ENCODE results near the gene APBA1. TPM values are rescaled to one million over a fixed set of nuclear protein-coding genes. Genes with fewer than 3 reads are reported as not detected.

Gene APBA1
- total and polyA plus RNA-seq, 2 of the 8 experiments (the other 6 are each of a cell fraction or from before 2014, with no cell fraction given): 0.36 to 0.60 TPM

- Histone ChIP-seq H3K4me1 (replicated peaks in 1 of 4; ENCODE audit: control insufficient read depth in 3 of 4, insufficient read depth in 4 of 4, low read length in 3 of 4) (no peaks in the 10 kb centered on the region; a peak in 1 of 7 replicates), H3K79me1 (ENCODE audit: low read depth, low read length) (no peaks in the 10 kb centered on the region), H3K27ac (ENCODE audit: low read depth, low read length) (no peak overlapping the region), H3K56ac (replicated peaks; ENCODE audit: insufficient read length, low read depth, low read length) (no peak overlapping the region), H2BK5ac (ENCODE audit: low read depth, low read length) (no peak overlapping the region), H2BK120ac (replicated peaks; ENCODE audit: low read depth, low read length) (no peak overlapping the region), H3K23ac (ENCODE audit: insufficient read length) (no peak overlapping the region), H3K4me2 (ENCODE audit: insufficient read depth in 1 of 2, low read depth in 2 of 2, low read length in 2 of 2) (no peak overlapping the region), H2AFZ (ENCODE audit: low read length) (no peak overlapping the region), H3K9me3 (ENCODE audit: insufficient read depth in 2 of 2, low read depth in 1 of 2, low read length in 1 of 2) (no peaks in the 10 kb centered on the region), H4K5ac (ENCODE audit: insufficient read length, low read depth, low read length) (no peak overlapping the region), H3K4ac (replicated peaks; ENCODE audit: insufficient read length, low read depth, low read length) (no peak overlapping the region), H3K36me3 (ENCODE audit: control insufficient read depth in 2 of 4, insufficient read depth in 4 of 4, low read length in 3 of 4) (no peaks in the 10 kb centered on the region), H3K9ac (replicated peaks in 1 of 4; ENCODE audit: extremely low read depth in 1 of 4, low read depth in 3 of 4, low read length in 3 of 4) (no peak overlapping the region), H3K4me3 (ENCODE audit: extremely low read depth in 1 of 4, insufficient read depth in 2 of 4, low read depth in 3 of 4, low read length in 4 of 4) (no peak overlapping the region), H4K91ac (replicated peaks; ENCODE audit: insufficient read length, low read length) (no peak overlapping the region), H3K14ac (ENCODE audit: insufficient read length) (no peak overlapping the region), H2BK15ac (ENCODE audit: low read length) (no peak overlapping the region), H3K79me2 (ENCODE audit: control insufficient read depth in 1 of 2, insufficient read depth in 2 of 2, low read length in 2 of 2) (no peaks in the 10 kb centered on the region), H4K20me1 (replicated peaks in 1 of 2; ENCODE audit: control insufficient read depth in 1 of 2, insufficient read depth in 2 of 2, low read length in 2 of 2) (no peaks in the 10 kb centered on the region), H4K8ac (ENCODE audit: extremely low read depth, insufficient read depth, low read length) (no peak overlapping the region), H2AK5ac (ENCODE audit: low read depth, low read length) (no peak overlapping the region), H3K27me3 (replicated peaks in 1 of 4; ENCODE audit: control insufficient read depth in 3 of 4, extremely low read depth in 1 of 4, insufficient read depth in 3 of 4, low read length in 3 of 4) (no peaks in the 10 kb centered on the region), H3K23me2 (ENCODE audit: low read depth, low read length) (no peaks in the 10 kb centered on the region), H2BK20ac (ENCODE audit: low read length) (no peak overlapping the region), H2BK12ac (ENCODE audit: low read depth, low read length) (no peak overlapping the region), H3K18ac (ENCODE audit: extremely low read depth, low read length) (no peak overlapping the region)
- DNase-seq (ENCODE audit: low read depth in 1 of 2, low spot score in 2 of 2): peak in 1 of 2 experiments; percentile 32
- ChIA-PET POLR2A (ENCODE audit: partially characterized antibody) (no interaction called here), CTCF (ENCODE audit: partially characterized antibody) (interaction anchor here (1.4 to 2.9 kb wide), 4 partner anchors 12 to 90 kb away, joined by 4 to 8 read pairs (median 6); no protein-coding TSS in a partner anchor)
- FAIRE-seq: no peak
- 87% methylated on average over 15 of the region's 15 CpGs; no CpG with 5 or more reads in 1 of the 2 experiments for WGBS, 2 experiments (ENCODE audit: extremely low coverage in 1 of 2, insufficient coverage in 1 of 2, insufficient read length in 1 of 2, insufficient replicate concordance in 2 of 2, low coverage in 1 of 2, low lambda C conversion rate in 2 of 2, missing lambda C conversion rate in 1 of 2)
- TF ChIP-seq SP4 (IDR thresholded peaks at IDR 0.05; ENCODE audit: low read length) (no peak), SP1 (IDR thresholded peaks at IDR 0.05; ENCODE audit: low read depth, low read length) (no peak), NRF1 (IDR thresholded peaks at IDR 0.05; ENCODE audit: low read depth, low read length) (no peak), PHF8 (conservative IDR thresholded peaks at IDR 0.05; ENCODE audit: low read depth, low read length) (no peak), RAD21 (IDR thresholded peaks at IDR 0.05 in 1 of 2, conservative IDR thresholded peaks at IDR 0.05 in 1 of 2; ENCODE audit: low read depth in 2 of 2, low read length in 2 of 2) (no peak), NANOG (IDR thresholded peaks at IDR 0.05; ENCODE audit: insufficient read depth, low read depth, low read length, poor library complexity, severe bottlenecking) (no peak)
Measured at GRCh38 chr9:69456201-69456600, 216.0 kb downstream of the APBA1 start.

Measured in H1 (cell line).